Heart right ventricle (tissue), 16 donors: ENCODE results near the gene PDIA2. TPM values are rescaled to one million over a fixed set of nuclear protein-coding genes. Genes with fewer than 3 reads are reported as not detected.

ENCODE experiments used
- ATAC-seq, 8 donors: fragments of 200-7000 bp; cut with Tn5 transposase; one replicate each; pipeline ENCODE4 v1.9.1; 2020; ENCODE audit warnings: mild to moderate bottlenecking in 8 of 8, moderate library complexity in 8 of 8, moderate number of reproducible peaks in 1 of 8
- DNase-seq, 2 donors: peaks; one replicate each; pipeline ENCODE4 v3.0.0-alpha.2; 2020
- H3K27ac ChIP-seq, 10 donors: fragments of 200-600 bp; sonication (generic) in 2 of 10; one replicate each; pipeline versions ENCODE4 v1.5.0 to v1.8.0; 2020 to 2022; ENCODE audit warnings: mild to moderate bottlenecking in 3 of 10
- H3K27me3 ChIP-seq, 7 donors: fragments of 200-600 bp; one replicate each; pipeline ENCODE4 v1.8.0; 2021 to 2022; ENCODE audit warnings: mild to moderate bottlenecking in 2 of 7
- H3K36me3 ChIP-seq, 9 donors: fragments of 200-600 bp; sonication (generic) in 1 of 9; one replicate each; pipeline versions ENCODE4 v1.5.0 to v1.8.0; 2020 to 2022; ENCODE audit warnings: mild to moderate bottlenecking in 2 of 9
- H3K4me1 ChIP-seq, 9 donors: fragments of 200-600 bp; sonication (generic) in 1 of 9; one replicate each; pipeline versions ENCODE4 v1.5.0 to v1.8.0; 2020 to 2022; ENCODE audit warnings: mild to moderate bottlenecking in 4 of 9
- H3K4me3 ChIP-seq, 10 donors: fragments of 200-600 bp; sonication (generic) in 2 of 10; one replicate each; pipeline versions ENCODE4 v1.5.0 to v1.8.0; 2020 to 2022; ENCODE audit warnings: mild to moderate bottlenecking in 7 of 10, moderate library complexity in 2 of 10
- H3K9me3 ChIP-seq, 11 donors: fragments of 200-600 bp in 10 of 11; sonication (generic) in 2 of 11; one replicate each; pipeline versions ENCODE4 v1.5.0 to v1.8.0; 2013 to 2022; ENCODE audit warnings: mild to moderate bottlenecking in 2 of 11, control low read depth in 1 of 11, moderate library complexity in 1 of 11
- CTCF ChIP-seq, 9 donors: fragments of 200-600 bp; sonication (generic) in 2 of 9; IDR thresholded peaks; one replicate each; pipeline versions ENCODE4 v1.5.0 to v1.8.0; 2021 to 2022; ENCODE audit warnings: antibody characterized with exemption in 9 of 9, mild to moderate bottlenecking in 5 of 9, moderate library complexity in 1 of 9
- WGBS, 2 donors: extraction: QIAGEN DNeasy Blood & Tissue Kit; methylation state at CpG; one replicate each; pipeline ENCODE4 v1.1.7; 2013; ENCODE audit warnings: inconsistent platforms in 1 of 2; 5-methylcytosine and 5-hydroxymethylcytosine counted together
- intact Hi-C, 10 donors: fragments of 100-400 bp; cut with DNase I; formaldehyde crosslinking; loops; one replicate each; pipeline versions ENCODE4 v1.11.1 to v1.14.2; 2022
- polyA plus RNA-seq, 2 donors: library from polyadenylated mRNA; stranded (reverse); fragments of 200-250 nt; gene quantifications; one replicate each; pipeline ENCODE4 v1.2.3, GENCODE V29; 2013
- total RNA-seq, 10 donors: library from RNA; stranded (reverse); fragmentation: NEBNext Ultra II Directional in 3 of 10; extraction: Animal tissue kit (Norgen Biotek cat#: 25700) in 3 of 10; gene quantifications; one replicate each; pipeline versions ENCODE4 v1.2.1 to v1.2.4, GENCODE V29; 2021 to 2023
- donor health status: Arrhythmogenic right ventricular cardiomyopathy.
- donor health status: ischemic (EF 13 %, LVEDD 7.1; RV severe dilation, severe dysfunction).
- donor health status: healthy with polysubstance abuse.
- donor health status: DM: no; HTN: yes; CAD: no.
- donor health status: DM: no; HTN: no; CAD: no.
- donor health status: ischemic (EF 25% LVEDD 6.9; RV normal size, moderate dysfunction).
- donor health status: ischemic (EF 25% LVEDD 5.7; RV mildly dilated, moderate dysfunction).
- donor health status: healthy.
- donor health status: DM: yes; HTN: yes; CAD: no.
- donor health status: Ischemic cardiomyopathy.
- donor health status: ischemic (EF 35%, LVEDD 5.7; RV mildly dilated, moderate dysfunction).
- donor health status: nonischemic (EF 11% LVEDD 7.7; RV severe dilation, severe dysfunction).
- donor health status: DM: yes; HTN: yes; CAD: no.
- donor health status: PGD.
- donor health status: ischemic (EF 29% LVEDD 5.4; RV normal size, mild dysfunction).
- donor health status: nonischemic (EF 23%, LVEDD 6.1; RV moderate dilation, normal function).

Gene PDIA2
- total and polyA plus RNA-seq, 12 donors, result 0.32 to 14.0 (median 2.9) TPM

DNA sequence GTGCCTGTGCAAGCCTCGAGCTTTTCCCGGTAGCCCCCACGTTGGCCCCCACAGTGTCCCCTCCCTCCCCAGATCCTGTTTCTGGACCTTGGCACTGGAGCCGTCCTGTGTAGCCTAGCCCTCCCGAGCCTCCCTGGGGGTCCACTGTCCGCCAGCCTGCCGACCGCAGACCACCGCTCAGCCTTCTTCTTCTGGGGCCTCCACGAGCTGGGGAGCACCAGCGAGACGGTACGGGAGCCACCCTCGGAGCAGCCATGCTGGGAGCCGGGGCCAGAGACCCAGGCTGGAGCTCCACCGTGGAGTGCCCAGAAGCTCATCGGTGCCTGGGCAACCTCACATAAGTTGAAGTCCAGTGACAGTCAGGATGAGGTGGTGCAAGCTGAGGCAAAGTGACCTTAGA lies 19.0 kb upstream of the PDIA2 start:
- Histone ChIP-seq H3K27ac (no peak overlapping the region), H3K9me3 (no peaks in the 10 kb centered on the region), H3K4me1 (no peaks in the 10 kb centered on the region), H3K36me3 (peaks cover 0 to 70% (median 42%) of the 10 kb centered on the region in 9 donors), H3K27me3 (no peaks in the 10 kb centered on the region), H3K4me3 (no peak overlapping the region)
- WGBS, 2 donors, result 92 to 95% methylated on average over 14 to 17 of the region's 17 CpGs
- DNase-seq (no peak), ATAC-seq (no peak)
- TF ChIP-seq CTCF (IDR thresholded peaks at IDR 0.05), result no peak
- intact Hi-C loops, result no loop called here

DNA sequence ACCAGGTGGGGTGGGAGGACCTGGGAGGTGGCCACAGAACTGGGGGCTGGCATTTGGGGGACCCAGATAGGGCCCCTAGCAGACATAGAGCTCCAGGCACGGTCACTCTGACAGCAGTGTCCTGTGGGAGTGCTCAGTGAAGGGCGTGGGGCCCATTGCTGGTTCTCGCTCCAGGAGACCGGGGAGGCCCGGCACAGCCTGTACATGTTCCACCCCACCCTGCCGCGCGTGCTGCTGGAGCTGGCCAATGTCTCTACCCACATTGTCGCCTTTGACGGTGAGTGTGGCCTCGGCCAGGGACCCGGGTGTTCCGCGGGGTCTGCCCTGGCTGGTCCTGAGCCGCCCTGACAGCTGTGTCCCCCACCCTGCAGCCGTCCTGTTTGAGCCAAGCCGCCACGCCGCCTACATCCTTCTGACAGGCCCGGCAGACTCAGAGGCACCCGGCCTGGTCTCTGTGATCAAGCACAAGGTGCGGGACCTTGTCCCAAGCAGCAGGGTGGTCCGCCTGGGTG lies 18.5 kb upstream of the PDIA2 start:
- TF ChIP-seq CTCF (IDR thresholded peaks at IDR 0.05), result no peak
- peaks cover 0 to 66% (median 37%) of the 10 kb centered on the region in 9 donors for H3K36me3 ChIP-seq
- no peaks in the 10 kb centered on the region for H3K4me1 ChIP-seq
- no peaks in the 10 kb centered on the region for H3K9me3 ChIP-seq
- H3K27me3 ChIP-seq, result no peaks in the 10 kb centered on the region
- WGBS, 2 donors, result 91 to 92% methylated on average over 23 of the region's 23 CpGs
- DNase-seq (no peak), ATAC-seq (no peak)
- no peak overlapping the region for H3K27ac ChIP-seq
- intact Hi-C loops, result no loop called here
- no peak overlapping the region for H3K4me3 ChIP-seq

DNA sequence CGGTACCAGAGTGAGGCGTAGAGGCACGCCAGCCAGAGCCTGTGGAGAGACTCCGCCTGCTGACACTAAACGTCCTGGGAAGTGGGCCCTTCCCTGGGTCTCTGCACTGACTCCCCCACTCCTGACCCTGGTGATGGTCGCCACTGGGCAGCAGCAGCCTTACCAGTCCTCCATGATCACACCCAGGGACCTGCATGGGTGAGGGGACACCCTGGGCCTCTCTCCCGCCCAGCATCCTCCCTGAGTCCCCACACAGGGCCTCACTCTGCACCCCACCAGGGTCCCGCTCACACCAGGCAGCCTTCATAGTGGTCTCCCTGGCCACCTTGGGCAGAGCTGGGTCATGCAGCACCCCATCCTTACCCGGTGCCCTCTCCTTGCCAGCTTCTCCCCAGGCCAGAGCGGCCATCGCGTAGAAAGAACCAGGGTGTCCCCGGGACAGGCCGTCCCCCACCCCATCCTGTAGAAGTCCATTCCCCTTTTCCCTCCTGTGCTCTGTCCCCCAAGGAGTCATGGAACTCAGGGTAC lies 17.9 kb upstream of the PDIA2 start:
- no peaks in the 10 kb centered on the region for H3K9me3 ChIP-seq
- no peak overlapping the region for H3K27ac ChIP-seq
- peaks cover 0 to 60% (median 32%) of the 10 kb centered on the region in 9 donors for H3K36me3 ChIP-seq
- DNase-seq (no peak), ATAC-seq (no peak)
- 89 to 90% methylated on average over 14 of the region's 14 CpGs for WGBS, 2 donors
- no peak overlapping the region for H3K4me3 ChIP-seq
- H3K4me1 ChIP-seq, result no peaks in the 10 kb centered on the region
- intact Hi-C loops, result no loop called here
- H3K27me3 ChIP-seq, result no peaks in the 10 kb centered on the region
- no peak for TF ChIP-seq CTCF (IDR thresholded peaks at IDR 0.05)

DNA sequence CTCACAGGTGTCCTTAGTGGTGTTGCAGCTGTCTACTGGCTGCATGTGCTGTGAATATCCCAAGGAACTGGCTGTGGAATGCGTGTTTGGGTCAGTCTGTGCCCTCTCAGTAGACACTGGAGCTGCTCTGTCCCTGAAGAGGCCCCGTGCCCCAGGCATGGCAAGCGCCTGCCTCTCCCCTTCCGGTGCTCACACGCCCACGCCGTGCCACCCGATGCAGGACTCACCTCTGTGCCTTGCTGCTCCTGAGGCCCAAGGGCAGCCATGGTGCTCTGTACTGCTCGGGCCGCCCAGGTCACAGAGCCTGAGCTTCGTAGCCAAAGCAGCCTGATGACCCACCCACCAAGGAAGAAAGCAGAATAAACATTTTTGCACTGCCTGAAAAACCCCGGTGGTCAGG lies 17.3 kb upstream of the PDIA2 start:
- intact Hi-C loops, result no loop called here
- peak in 3 of 8 donors; percentile 6 to 25 (median 8) for ATAC-seq
- Histone ChIP-seq H3K36me3 (peaks cover 0 to 54% (median 32%) of the 10 kb centered on the region in 9 donors), H3K27ac (no peak overlapping the region), H3K27me3 (no peaks in the 10 kb centered on the region), H3K4me3 (no peak overlapping the region), H3K4me1 (no peaks in the 10 kb centered on the region), H3K9me3 (no peaks in the 10 kb centered on the region)
- DNase-seq, result no peak
- WGBS, 2 donors, result 76 to 78% methylated on average over 12 of the region's 12 CpGs
- TF ChIP-seq CTCF (IDR thresholded peaks at IDR 0.05), result no peak
